Neural crest cell (in vitro differentiated cells): ENCODE data around the gene LRTM1. TPM values are rescaled to one million over a fixed set of nuclear protein-coding genes. Genes with fewer than 3 reads are reported as not detected.

Experiments used
- DNase-seq: peaks from one replicate; pipeline ENCODE4 v3.0.0; 2021; ENCODE audit warnings: low read depth, mixed read lengths, low spot score
- H3K27ac Mint-ChIP-seq: one replicate; pipeline ENCODE4 v1.8.0; 2021; ENCODE audit warnings: mild to moderate bottlenecking, mixed read lengths; ENCODE audit not compliant: unreplicated experiment
- H3K27me3 Mint-ChIP-seq: 2 replicates; pipeline ENCODE4 v1.8.0; 2021; ENCODE audit warnings: low read depth, mild to moderate bottlenecking, mixed read lengths
- H3K36me3 Mint-ChIP-seq: 2 replicates; pipeline ENCODE4 v1.8.0; 2021; ENCODE audit warnings: low read depth, mild to moderate bottlenecking, mixed read lengths
- H3K4me1 Mint-ChIP-seq: 2 replicates; pipeline ENCODE4 v1.8.0; 2021; ENCODE audit warnings: mixed read lengths
- H3K4me3 Mint-ChIP-seq: one replicate; pipeline ENCODE4 v1.8.0; 2021; ENCODE audit warnings: mild to moderate bottlenecking, mixed read lengths
- H3K9me3 Mint-ChIP-seq: 2 replicates; pipeline ENCODE4 v1.8.0; 2021; ENCODE audit warnings: mixed read lengths
- CTCF ChIP-seq: fragments of 200-600 bp; sonication (generic); conservative IDR thresholded peaks from 2 replicates; pipeline ENCODE4 v1.5.0; 2021; ENCODE audit warnings: antibody characterized with exemption, mild to moderate bottlenecking
- total RNA-seq: library from RNA; stranded (reverse); gene quantifications from 2 replicates; pipeline ENCODE4 v1.2.1, GENCODE V29; 2021

Gene LRTM1
- total RNA-seq, 1 donor from 2014 or later: not detected

- H3K27ac Mint-ChIP-seq: no peak overlapping the region
- peaks cover 19% of the 10 kb centered on the region for H3K4me1 Mint-ChIP-seq
- H3K4me3 Mint-ChIP-seq: no peak overlapping the region
- no peaks in the 10 kb centered on the region for H3K36me3 Mint-ChIP-seq
- H3K27me3 Mint-ChIP-seq: no peaks in the 10 kb centered on the region
- no peak for TF ChIP-seq CTCF
- DNase-seq: no peak
- peaks cover 3% of the 10 kb centered on the region for H3K9me3 Mint-ChIP-seq
These were observed 45.6 kb downstream of the LRTM1 start for GRCh38 chr3:54882129-54882833.

GRCh38 chr3:54878145-54878544, 49.7 kb downstream of the LRTM1 start:
- H3K36me3 Mint-ChIP-seq: no peaks in the 10 kb centered on the region
- no peak for TF ChIP-seq CTCF
- no peak overlapping the region for H3K27ac Mint-ChIP-seq
- no peak overlapping the region for H3K4me3 Mint-ChIP-seq
- H3K9me3 Mint-ChIP-seq: peaks cover 3% of the 10 kb centered on the region
- no peak for DNase-seq
- no peaks in the 10 kb centered on the region for H3K27me3 Mint-ChIP-seq
- H3K4me1 Mint-ChIP-seq: peaks cover 27% of the 10 kb centered on the region

- DNase-seq: no peak
- Mint-ChIP-seq H3K27ac (no peak overlapping the region), H3K4me1 (peaks cover 28% of the 10 kb centered on the region), H3K27me3 (no peaks in the 10 kb centered on the region), H3K4me3 (no peak overlapping the region), H3K36me3 (no peaks in the 10 kb centered on the region), H3K9me3 (peaks cover 3% of the 10 kb centered on the region)
- no peak for TF ChIP-seq CTCF
These were observed 50.1 kb downstream of the LRTM1 start for GRCh38 chr3:54877730-54878129.

- Mint-ChIP-seq H3K4me1 (peaks cover 25% of the 10 kb centered on the region), H3K27ac (no peak overlapping the region)
- DNase-seq: no peak
These were observed 51.2 kb downstream of the LRTM1 start for GRCh38 chr3:54876694-54877093.

GRCh38 chr3:54875596-54876268, 52.1 kb downstream of the LRTM1 start:
- Mint-ChIP-seq H3K4me1 (peaks cover 33% of the 10 kb centered on the region), H3K9me3 (peaks cover 3% of the 10 kb centered on the region), H3K27ac (no peak overlapping the region), H3K36me3 (no peaks in the 10 kb centered on the region), H3K27me3 (no peaks in the 10 kb centered on the region), H3K4me3 (no peak overlapping the region)
- no peak for DNase-seq
- no peak for TF ChIP-seq CTCF

More at GRCh38 chr3:54876694-54877093, 51.2 kb downstream of the LRTM1 start:
- H3K36me3 Mint-ChIP-seq: no peaks in the 10 kb centered on the region
- H3K27me3 Mint-ChIP-seq: no peaks in the 10 kb centered on the region
- peaks cover 3% of the 10 kb centered on the region for H3K9me3 Mint-ChIP-seq
- H3K4me3 Mint-ChIP-seq: no peak overlapping the region
- TF ChIP-seq CTCF: no peak
